Urinary bladder (tissue), 4 donors: ENCODE data around the gene SMAD2. TPM values are rescaled to one million over a fixed set of nuclear protein-coding genes. Genes with fewer than 3 reads are reported as not detected.

Experiments used
- DNase-seq: peaks from one replicate; pipeline ENCODE4 v3.0.0-alpha.2; 2015; ENCODE audit errors: extremely low spot score
- H3K27ac ChIP-seq: one replicate; pipeline ENCODE4 v1.5.1; 2013; ENCODE audit warnings: low read depth, mild to moderate bottlenecking, moderate library complexity
- H3K36me3 ChIP-seq: one replicate; pipeline ENCODE4 v1.6.1; 2013; ENCODE audit warnings: mild to moderate bottlenecking, moderate library complexity; ENCODE audit not compliant: insufficient read depth
- H3K4me1 ChIP-seq: one replicate; pipeline ENCODE4 v1.6.1; 2013; ENCODE audit warnings: mild to moderate bottlenecking, moderate library complexity; ENCODE audit not compliant: insufficient read depth
- H3K4me3 ChIP-seq: one replicate; pipeline ENCODE4 v1.5.1; 2013; ENCODE audit warnings: low read depth, low read length
- WGBS: extraction: QIAGEN DNeasy Blood & Tissue Kit; methylation state at CpG from one replicate; pipeline ENCODE4 v1.1.7; 2013; 5-methylcytosine and 5-hydroxymethylcytosine counted together
- polyA plus RNA-seq: library from polyadenylated mRNA; stranded (reverse); fragments of 200-250 nt; gene quantifications from one replicate; pipeline ENCODE4 v1.2.3, GENCODE V29; 2013
- total RNA-seq: library from RNA; depleted of rRNA; stranded (reverse); fragments of >200 nt; gene quantifications from one replicate; pipeline ENCODE4 v1.2.3, GENCODE V29; 2014
- donor health status: healthy with polysubstance abuse.
- donor health status: healthy.

Gene SMAD2
- total and polyA plus RNA-seq, 2 donors: 60.1 to 96.9 TPM

DNA sequence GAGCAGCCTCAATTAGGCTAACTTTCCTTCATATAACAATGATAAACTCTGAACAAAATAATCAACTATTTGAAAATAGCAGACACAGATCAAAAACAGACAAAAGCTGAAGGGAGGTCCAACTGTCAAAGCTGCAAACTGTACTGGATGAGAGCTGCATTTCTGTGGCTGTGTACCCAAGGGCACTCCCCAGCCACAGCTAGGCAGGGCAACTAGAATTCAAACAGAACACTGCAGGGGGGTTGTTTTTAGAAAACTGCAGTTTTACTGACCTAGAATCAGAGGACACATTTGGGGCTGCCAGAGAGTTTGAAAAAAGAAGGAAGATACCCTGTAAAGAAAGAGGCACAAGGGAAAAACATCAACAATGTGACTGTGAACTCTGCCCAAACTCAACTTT, 56.8 kb downstream of the SMAD2 start:
- H3K36me3 ChIP-seq: peaks cover 2% of the 10 kb centered on the region
- H3K4me3 ChIP-seq: no peak overlapping the region
- no peak overlapping the region for H3K27ac ChIP-seq
- DNase-seq: no peak
- H3K4me1 ChIP-seq: no peaks in the 10 kb centered on the region

DNA sequence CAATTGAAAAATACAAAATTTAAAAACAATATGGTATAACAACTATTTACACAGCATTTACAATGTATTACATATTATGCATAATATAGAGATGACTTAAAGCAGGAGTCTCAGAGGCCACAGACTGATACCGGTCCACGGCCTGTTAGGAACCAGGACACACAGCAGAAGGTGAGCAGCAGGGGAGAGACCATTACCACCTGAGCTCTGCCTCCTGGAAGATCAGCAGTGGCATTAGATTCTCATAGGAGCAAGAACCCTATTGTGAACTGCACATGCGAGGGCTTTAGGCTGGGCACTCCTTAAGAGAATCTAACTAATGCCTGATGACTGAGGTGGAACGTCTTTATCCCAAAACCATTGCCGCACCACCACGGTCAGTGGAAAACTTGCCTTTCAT, 58.0 kb downstream of the SMAD2 start:
- WGBS: 97% methylated on average over 6 of the region's 6 CpGs
- Histone ChIP-seq H3K27ac (no peak overlapping the region), H3K4me3 (no peak overlapping the region), H3K36me3 (peaks cover 4% of the 10 kb centered on the region), H3K4me1 (no peaks in the 10 kb centered on the region)
- DNase-seq: no peak

DNA sequence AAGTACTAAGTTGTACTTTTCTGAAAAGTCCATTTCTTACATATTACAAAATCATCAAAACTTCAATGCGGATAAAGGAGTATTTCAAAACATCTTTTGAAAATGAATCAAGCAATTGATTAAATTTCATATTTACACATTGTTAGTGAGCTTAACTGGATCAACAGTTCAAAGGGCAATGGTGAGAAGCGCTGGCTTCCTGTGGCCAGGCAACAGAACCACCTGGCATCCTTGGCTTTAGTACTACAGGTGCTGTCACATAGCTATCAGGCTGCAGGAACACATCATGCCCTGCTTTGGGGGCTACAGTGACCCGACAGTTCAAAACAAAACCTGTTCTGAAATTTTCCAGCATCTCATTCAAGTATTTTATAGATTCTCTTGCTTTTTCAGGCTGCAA, 59.2 kb downstream of the SMAD2 start:
- no peak overlapping the region for H3K4me3 ChIP-seq
- H3K4me1 ChIP-seq: no peaks in the 10 kb centered on the region
- DNase-seq: no peak
- peaks cover 4% of the 10 kb centered on the region for H3K36me3 ChIP-seq
- H3K27ac ChIP-seq: no peak overlapping the region
- 91% methylated on average over 3 of the region's 3 CpGs for WGBS

DNA sequence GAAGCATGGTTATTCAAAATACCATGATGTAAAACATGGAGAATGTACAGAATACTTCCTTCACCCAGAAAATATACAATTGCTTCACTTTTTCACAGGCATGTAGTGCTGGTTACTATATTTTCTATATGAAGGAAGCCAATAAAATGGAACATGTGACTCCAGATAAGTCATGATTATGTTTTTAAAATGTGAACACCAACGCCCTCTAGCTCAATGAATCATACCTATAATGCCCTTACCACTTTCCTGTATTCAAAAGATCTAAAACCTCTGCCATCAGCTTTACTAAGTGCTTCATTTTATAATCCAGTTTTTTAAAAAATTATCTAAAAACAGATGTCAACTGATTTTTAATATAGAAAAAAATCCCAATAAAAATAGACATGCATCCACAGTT, 59.9 kb downstream of the SMAD2 start:
- no peak overlapping the region for H3K27ac ChIP-seq
- WGBS: 64% methylated on average over 1 of the region's 1 CpG
- no peak overlapping the region for H3K4me3 ChIP-seq
- no peaks in the 10 kb centered on the region for H3K4me1 ChIP-seq
- no peak for DNase-seq
- peaks cover 4% of the 10 kb centered on the region for H3K36me3 ChIP-seq

DNA sequence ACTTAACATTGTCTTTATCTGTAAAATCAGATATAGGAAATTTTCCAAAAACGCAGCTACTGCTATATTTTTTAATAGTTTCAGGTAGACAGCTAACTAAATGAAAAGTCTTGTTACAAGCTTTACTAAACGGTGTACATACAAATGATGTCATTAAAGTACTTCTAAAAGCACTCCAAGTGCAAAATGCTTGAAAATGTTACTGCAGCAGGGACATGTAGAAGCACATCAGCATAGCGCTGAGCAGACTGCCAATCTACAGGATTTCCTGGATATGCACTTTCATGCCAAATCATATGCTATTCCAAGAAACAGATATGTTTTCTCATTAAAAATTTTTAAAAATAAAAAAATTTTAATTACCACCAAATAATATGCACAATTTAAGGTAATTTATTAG, 61.7 kb downstream of the SMAD2 start:
- H3K36me3 ChIP-seq: peaks cover 6% of the 10 kb centered on the region
- no peak overlapping the region for H3K4me3 ChIP-seq
- H3K27ac ChIP-seq: no peak overlapping the region
- H3K4me1 ChIP-seq: no peaks in the 10 kb centered on the region
- no peak for DNase-seq
- 80% methylated on average over 3 of the region's 3 CpGs for whole genome bisulfite sequencing

DNA sequence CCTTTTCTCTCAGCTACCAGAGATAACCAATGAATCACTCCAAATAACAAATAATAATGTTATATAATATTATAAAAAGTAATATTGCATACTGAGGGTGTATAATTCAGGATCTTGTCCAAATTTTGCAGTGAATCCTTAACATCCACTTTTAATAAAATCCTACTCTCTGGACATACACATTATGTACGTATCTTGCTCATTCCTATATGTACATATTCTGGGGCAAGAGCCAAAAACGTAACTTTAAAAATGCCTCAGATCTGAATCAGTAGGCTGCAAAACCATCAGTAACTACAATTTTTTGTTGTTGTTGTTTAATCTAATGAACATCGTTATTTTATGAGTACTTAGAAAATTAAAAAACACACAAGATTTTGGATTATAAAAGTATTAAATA, 65.3 kb downstream of the SMAD2 start:
- Histone ChIP-seq H3K4me3 (no peak overlapping the region), H3K27ac (no peak overlapping the region), H3K36me3 (peaks cover 7% of the 10 kb centered on the region), H3K4me1 (no peaks in the 10 kb centered on the region)
- WGBS: 81% methylated on average over 3 of the region's 3 CpGs
- no peak for DNase-seq

DNA sequence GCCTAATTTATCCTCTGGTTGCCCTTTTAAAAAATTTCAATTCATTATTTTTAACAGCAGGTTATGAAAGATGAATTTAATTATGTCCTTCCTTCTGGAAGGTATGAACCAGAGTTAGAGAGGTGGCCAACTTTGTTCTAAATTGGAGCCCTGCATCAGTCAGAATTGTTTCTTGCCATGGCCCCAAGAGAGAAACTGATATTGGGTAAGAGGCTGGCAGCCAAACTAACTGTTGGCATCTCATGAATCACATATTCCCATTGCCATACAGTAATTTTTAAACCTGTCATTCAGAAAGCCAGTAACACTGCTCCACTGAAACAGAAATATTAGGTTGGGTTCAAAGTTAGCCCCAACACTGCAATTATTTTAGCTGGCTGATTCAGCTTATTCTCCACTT, 67.4 kb downstream of the SMAD2 start:
- no peaks in the 10 kb centered on the region for H3K4me1 ChIP-seq
- DNase-seq: no peak
- peaks cover 3% of the 10 kb centered on the region for H3K36me3 ChIP-seq
- H3K27ac ChIP-seq: no peak overlapping the region
- H3K4me3 ChIP-seq: no peak overlapping the region

DNA sequence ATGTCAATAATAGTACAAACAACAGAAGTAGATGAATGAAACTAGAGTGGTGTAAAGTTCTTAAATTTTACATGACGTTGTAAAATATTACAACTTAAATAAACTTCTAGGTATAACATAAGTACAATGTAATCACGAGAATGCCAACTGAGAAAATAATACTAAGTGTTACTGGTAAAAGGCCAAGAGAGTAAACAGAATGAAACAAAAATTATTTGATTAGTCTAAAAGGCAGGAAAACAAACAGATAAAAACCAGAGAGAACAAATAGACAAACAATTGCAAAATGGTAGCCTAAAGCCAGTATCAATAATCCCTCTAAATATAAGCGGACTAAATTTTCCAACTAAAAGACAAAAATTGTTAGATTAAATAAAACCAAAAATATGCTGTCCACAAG, 71.9 kb downstream of the SMAD2 start:
- WGBS: 99% methylated on average over 3 of the region's 3 CpGs
- no peak for DNase-seq
- Histone ChIP-seq H3K36me3 (peaks cover under 1% of the 10 kb centered on the region), H3K27ac (no peak overlapping the region), H3K4me3 (no peak overlapping the region), H3K4me1 (no peaks in the 10 kb centered on the region)

DNA sequence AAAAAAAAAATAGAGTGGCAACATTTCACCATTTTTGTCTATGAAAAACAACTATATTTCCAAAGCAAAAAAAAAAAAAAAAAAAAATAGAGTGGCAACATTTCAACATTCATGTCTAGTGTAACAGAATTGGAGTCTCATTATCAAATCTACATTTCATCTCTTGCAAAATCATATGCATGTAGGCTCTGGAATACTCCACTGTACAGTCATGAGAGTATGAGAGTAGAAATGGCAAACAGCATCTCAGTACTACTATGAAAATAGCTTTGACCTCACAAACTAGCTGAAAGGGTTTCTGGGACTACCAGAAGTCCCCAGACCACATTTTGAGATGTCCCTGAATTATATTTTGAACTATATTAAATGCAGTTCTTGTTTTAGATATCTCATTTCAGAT, 82.8 kb downstream of the SMAD2 start:
- H3K4me3 ChIP-seq: no peak overlapping the region
- no peak overlapping the region for H3K27ac ChIP-seq
- no peak for DNase-seq
- H3K36me3 ChIP-seq: peaks cover 6% of the 10 kb centered on the region
- H3K4me1 ChIP-seq: no peaks in the 10 kb centered on the region

DNA sequence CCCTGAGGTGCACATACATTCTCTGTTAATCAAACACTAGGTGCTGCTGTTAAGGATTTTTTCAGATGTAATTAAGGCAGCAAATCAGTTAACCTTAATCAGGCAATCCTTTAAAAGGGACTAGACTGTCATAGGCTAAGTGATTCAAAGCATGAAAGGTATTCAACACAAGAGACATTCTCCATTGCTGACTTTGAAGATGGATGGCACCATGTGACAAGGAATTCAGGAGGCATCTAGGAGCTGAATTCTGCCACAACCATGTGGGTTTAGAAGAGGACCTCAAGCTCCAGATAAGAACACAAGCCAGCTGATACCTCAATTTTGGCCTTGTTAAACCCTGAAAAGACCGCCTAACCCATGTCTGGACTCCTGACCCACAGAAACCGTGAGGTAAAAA, 84.0 kb downstream of the SMAD2 start:
- H3K4me3 ChIP-seq: no peak overlapping the region
- H3K36me3 ChIP-seq: peaks cover 10% of the 10 kb centered on the region
- no peak overlapping the region for H3K27ac ChIP-seq
- DNase-seq: no peak
- WGBS: 97% methylated on average over 2 of the region's 2 CpGs
- H3K4me1 ChIP-seq: no peaks in the 10 kb centered on the region

DNA sequence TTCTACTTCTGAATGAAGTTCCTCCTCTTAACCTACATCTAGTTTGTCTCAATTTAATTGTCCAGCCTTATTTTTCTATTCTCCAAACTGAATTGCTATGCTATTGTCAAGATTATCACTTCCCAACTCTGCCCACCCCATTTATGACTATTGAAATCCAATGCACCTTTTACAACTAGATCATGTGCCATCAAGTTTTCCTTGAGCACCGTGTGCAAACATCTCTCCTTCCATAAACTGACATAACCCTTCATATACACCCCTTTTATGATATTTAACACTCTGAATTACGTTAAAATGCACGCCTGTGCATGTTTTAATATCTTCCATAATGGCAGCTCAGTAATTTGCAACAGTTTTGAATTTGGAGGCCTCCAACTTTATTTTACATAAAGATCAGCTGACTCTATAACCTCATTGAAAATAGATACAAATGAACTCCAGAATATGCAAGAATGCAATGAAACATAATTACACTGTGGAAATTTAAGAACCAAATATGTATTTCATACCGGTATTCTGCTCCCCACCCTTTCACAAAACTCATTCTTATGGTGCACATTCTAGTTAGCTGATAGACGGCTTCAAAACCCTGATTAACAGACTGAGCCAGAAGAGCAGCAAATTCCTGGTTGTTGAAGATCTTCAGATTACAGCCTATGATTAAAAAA, 85.5 kb downstream of the SMAD2 start:
- Histone ChIP-seq H3K36me3 (peaks cover 10% of the 10 kb centered on the region), H3K4me3 (no peak overlapping the region), H3K27ac (no peak overlapping the region), H3K4me1 (no peaks in the 10 kb centered on the region)
- no peak for DNase-seq
- WGBS: 96% methylated on average over 5 of the region's 5 CpGs

DNA sequence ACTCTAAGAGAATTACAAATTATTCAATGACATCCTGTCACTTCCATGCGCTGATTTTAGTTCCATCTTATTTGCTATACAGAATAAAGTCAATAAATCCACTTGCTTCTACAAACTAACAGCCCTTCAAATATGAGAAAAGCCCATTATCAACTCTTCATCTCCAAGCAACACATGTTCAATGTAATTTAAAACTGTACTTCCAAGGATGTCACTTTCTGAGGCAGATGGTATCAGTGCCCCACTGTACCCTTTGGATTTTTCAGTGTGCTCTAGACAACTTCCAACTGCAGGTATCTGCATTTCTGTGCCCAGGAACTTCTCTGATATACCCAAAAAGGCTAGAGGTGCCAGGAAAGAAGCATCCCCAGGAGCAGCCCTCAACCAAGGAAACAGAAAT, 87.6 kb downstream of the SMAD2 start:
- Histone ChIP-seq H3K27ac (no peak overlapping the region), H3K36me3 (peaks cover 10% of the 10 kb centered on the region), H3K4me1 (no peaks in the 10 kb centered on the region), H3K4me3 (no peak overlapping the region)
- 99% methylated on average over 1 of the region's 1 CpG for WGBS
- no peak for DNase-seq

DNA sequence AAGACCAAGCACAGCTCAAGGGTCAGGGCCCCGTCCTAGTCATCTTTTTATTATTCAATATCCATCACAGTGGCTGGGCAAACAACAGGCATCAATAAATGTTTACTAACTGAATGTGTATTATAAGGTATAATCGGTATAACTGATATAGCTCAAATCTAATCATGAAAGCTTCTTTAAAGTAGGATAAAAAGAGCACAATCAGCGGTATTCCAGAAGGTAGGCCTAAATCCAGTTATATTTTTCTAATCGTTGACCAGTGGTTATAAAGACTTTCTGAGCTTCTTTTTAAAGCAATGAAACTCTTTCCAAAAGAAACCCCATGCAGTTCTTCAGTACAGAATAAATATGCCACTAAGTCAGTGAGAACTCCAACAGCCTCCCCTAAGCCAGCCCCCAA, 92.1 kb downstream of the SMAD2 start:
- no peak for DNase-seq
- Histone ChIP-seq H3K4me3 (no peak overlapping the region), H3K36me3 (peaks cover 6% of the 10 kb centered on the region), H3K4me1 (no peaks in the 10 kb centered on the region), H3K27ac (no peak overlapping the region)
- 96% methylated on average over 4 of the region's 4 CpGs for WGBS

DNA sequence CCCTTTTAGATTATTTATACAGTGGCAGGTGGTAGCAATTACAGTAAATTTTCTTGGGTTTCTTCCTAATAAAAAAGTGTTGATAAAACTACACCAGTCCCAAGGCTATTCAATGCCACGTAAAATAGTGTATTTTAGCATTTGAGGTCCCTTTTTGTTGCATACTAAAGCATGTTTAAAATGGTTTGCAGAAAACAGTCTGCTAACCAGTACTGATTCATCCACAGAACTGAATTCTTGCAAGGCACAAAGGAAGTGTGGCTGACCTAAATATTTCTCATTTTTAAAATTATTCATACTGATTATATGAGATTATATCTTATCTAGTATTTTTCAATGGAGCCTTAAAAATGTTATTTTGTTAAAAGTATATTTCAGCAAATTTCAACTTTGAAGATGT, 98.1 kb downstream of the SMAD2 start:
- no peaks in the 10 kb centered on the region for H3K4me1 ChIP-seq
- no peak overlapping the region for H3K27ac ChIP-seq
- 67% methylated on average over 1 of the region's 1 CpG for WGBS
- DNase-seq: no peak
- H3K4me3 ChIP-seq: no peak overlapping the region
- H3K36me3 ChIP-seq: no peaks in the 10 kb centered on the region

DNA sequence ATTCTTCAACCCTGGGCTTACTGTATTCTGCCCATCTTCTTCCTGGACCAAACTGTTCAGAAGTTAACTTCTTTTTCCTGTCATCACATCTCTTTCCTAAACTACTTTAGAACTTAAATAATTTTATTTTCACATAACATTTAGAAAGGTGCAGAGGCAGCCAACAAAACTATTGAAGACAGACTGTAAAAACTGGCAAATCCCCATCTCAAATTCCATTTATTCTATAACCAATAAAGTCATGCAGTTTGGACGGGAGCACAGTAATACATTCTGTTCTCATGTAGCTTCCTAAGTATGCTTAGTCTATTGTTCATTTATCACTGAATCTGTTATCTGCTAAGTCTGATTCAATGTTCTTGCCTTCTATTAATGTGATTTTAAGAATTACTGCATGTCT, 99.1 kb downstream of the SMAD2 start:
- WGBS: 60% methylated on average over 1 of the region's 1 CpG
- H3K36me3 ChIP-seq: no peaks in the 10 kb centered on the region
- H3K27ac ChIP-seq: no peak overlapping the region
- H3K4me1 ChIP-seq: no peaks in the 10 kb centered on the region
- DNase-seq: no peak
- no peak overlapping the region for H3K4me3 ChIP-seq
